H1 (cell line): Measurements from ENCODE around the gene MTCL3.

Experiments
- CTCF ChIA-PET: fragments of 300-600 bp; sonication (Branson Sonifier 250); formaldehyde crosslinking; loops from one replicate; lab custom pipeline; 2021; ENCODE audit not compliant: partially characterized antibody; lab: Charles Lee
- POLR2A ChIA-PET: fragments of 300-600 bp; sonication (Branson Sonifier 250); formaldehyde crosslinking; loops from one replicate; lab custom pipeline; 2021; ENCODE audit warnings: inconsistent platforms; ENCODE audit not compliant: partially characterized antibody; lab: Charles Lee
- DNase-seq, 2 experiments: peaks; one replicate each; pipeline versions ENCODE4 v3.0.0 to v3.0.0-alpha.2; 2010 to 2022; ENCODE audit warnings: low spot score in 2 of 2, low read depth in 1 of 2, mixed read lengths in 1 of 2
- FAIRE-seq: peaks from 2 replicates; lab custom pipeline; 2011; peaks lifted over from hg19 to GRCh38; lab: Jason Lieb, UNC
- H2AFZ ChIP-seq: 2 replicates; pipeline ENCODE4 v1.8.1; 2012; ENCODE audit warnings: low read length, inconsistent platforms
- H2AK5ac ChIP-seq: 2 replicates; pipeline ENCODE4 v1.6.1; 2013; ENCODE audit warnings: low read depth, low read length
- H2BK120ac ChIP-seq: replicated peaks from 2 replicates; pipeline ENCODE3; 2013; ENCODE audit warnings: low read depth, low read length, inconsistent platforms
- H2BK12ac ChIP-seq: 2 replicates; pipeline ENCODE4 v1.6.1; 2013; ENCODE audit warnings: low read depth, low read length
- H2BK15ac ChIP-seq: 2 replicates; pipeline ENCODE4 v1.6.1; 2013; ENCODE audit warnings: low read length
- H2BK20ac ChIP-seq: 2 replicates; pipeline ENCODE4 v1.6.1; 2013; ENCODE audit warnings: low read length
- H2BK5ac ChIP-seq: 2 replicates; pipeline ENCODE4 v1.6.1; 2013; ENCODE audit warnings: low read depth, low read length
- H3K14ac ChIP-seq: 2 replicates; pipeline ENCODE4 v1.6.1; 2013; ENCODE audit warnings: inconsistent platforms; ENCODE audit not compliant: insufficient read length
- H3K18ac ChIP-seq: 2 replicates; pipeline ENCODE4 v1.6.1; 2013; ENCODE audit warnings: low read length; ENCODE audit errors: extremely low read depth
- H3K23ac ChIP-seq: 2 replicates; pipeline ENCODE4 v1.6.1; 2013; ENCODE audit warnings: inconsistent platforms; ENCODE audit not compliant: insufficient read length
- H3K23me2 ChIP-seq: 2 replicates; pipeline ENCODE4 v1.6.1; 2013; ENCODE audit warnings: low read depth, low read length
- H3K27ac ChIP-seq: 2 replicates; pipeline ENCODE4 v1.6.1; 2011; ENCODE audit warnings: low read depth, low read length, inconsistent platforms
- H3K27me3 ChIP-seq, 4 experiments: replicated peaks in 1 of 4; 1 replicate in 1 of 4; 2 replicates in 3 of 4; pipeline versions ENCODE4 v1.6.1 to v1.8.1; 2011 to 2013; ENCODE audit warnings: low read length in 3 of 4, mild to moderate bottlenecking in 3 of 4, inconsistent platforms in 2 of 4, mixed read lengths in 2 of 4, moderate library complexity in 1 of 4; ENCODE audit not compliant: control insufficient read depth in 3 of 4, insufficient read depth in 3 of 4; ENCODE audit errors: extremely low read depth in 1 of 4
- H3K36me3 ChIP-seq, 4 experiments: 2 replicates each; pipeline versions ENCODE4 v1.6.1 to v1.8.1; 2011 to 2013; ENCODE audit warnings: mild to moderate bottlenecking in 4 of 4, low read length in 3 of 4, moderate library complexity in 2 of 4, control low read depth in 1 of 4, inconsistent platforms in 1 of 4; ENCODE audit not compliant: insufficient read depth in 4 of 4, control insufficient read depth in 2 of 4
- H3K4ac ChIP-seq: replicated peaks from 2 replicates; pipeline ENCODE3; 2013; ENCODE audit warnings: low read length, low read depth, mixed read lengths, inconsistent platforms; ENCODE audit not compliant: insufficient read length
- H3K4me1 ChIP-seq, 4 experiments: replicated peaks in 1 of 4; 1 replicate in 1 of 4; 2 replicates in 3 of 4; pipeline versions ENCODE4 v1.6.1 to v1.8.1; 2011 to 2013; ENCODE audit warnings: low read length in 3 of 4, inconsistent platforms in 2 of 4, mixed read lengths in 1 of 4; ENCODE audit not compliant: insufficient read depth in 4 of 4, control insufficient read depth in 3 of 4
- H3K4me2 ChIP-seq, 2 experiments: 2 replicates each; pipeline versions ENCODE4 v1.6.1 to v1.8.1; 2011 to 2013; ENCODE audit warnings: low read depth in 2 of 2, low read length in 2 of 2, control low read depth in 1 of 2, inconsistent platforms in 1 of 2, mild to moderate bottlenecking in 1 of 2; ENCODE audit not compliant: insufficient read depth in 1 of 2
- H3K4me3 ChIP-seq, 4 experiments: fragments of 200-600, 300-600 bp in 1 of 4; sonication (generic), shearing (Covaris generic), sonication (Bioruptor Twin) in 1 of 4; 2 replicates each; pipeline versions ENCODE4 v1.5.1 to v1.8.1; 2011 to 2016; ENCODE audit warnings: low read length in 4 of 4, low read depth in 3 of 4, control low read depth in 2 of 4, inconsistent platforms in 2 of 4, mild to moderate bottlenecking in 2 of 4, mixed read lengths in 1 of 4, moderate library complexity in 1 of 4; ENCODE audit not compliant: insufficient read depth in 2 of 4; ENCODE audit errors: extremely low read depth in 1 of 4
- H3K56ac ChIP-seq: replicated peaks from 2 replicates; pipeline ENCODE3; 2013; ENCODE audit warnings: low read depth, mild to moderate bottlenecking, mixed read lengths, low read length, inconsistent platforms; ENCODE audit not compliant: insufficient read length
- H3K79me1 ChIP-seq: 2 replicates; pipeline ENCODE4 v1.6.1; 2013; ENCODE audit warnings: low read depth, low read length, control low read depth
- H3K79me2 ChIP-seq, 2 experiments: 2 replicates each; pipeline versions ENCODE4 v1.6.1 to v1.8.1; 2012 to 2013; ENCODE audit warnings: low read length in 2 of 2, mild to moderate bottlenecking in 2 of 2, inconsistent platforms in 1 of 2; ENCODE audit not compliant: insufficient read depth in 2 of 2, control insufficient read depth in 1 of 2
- H3K9ac ChIP-seq, 4 experiments: replicated peaks in 1 of 4; 1 replicate in 1 of 4; 2 replicates in 3 of 4; pipeline versions ENCODE4 v1.6.1 to v1.8.1; 2011 to 2013; ENCODE audit warnings: low read depth in 3 of 4, low read length in 3 of 4, control low read depth in 2 of 4, mild to moderate bottlenecking in 2 of 4, moderate library complexity in 2 of 4, inconsistent platforms in 1 of 4; ENCODE audit errors: extremely low read depth in 1 of 4
- H3K9me3 ChIP-seq, 2 experiments: 2 replicates each; pipeline versions ENCODE4 v1.6.1 to v1.8.1; 2012 to 2013; ENCODE audit warnings: mild to moderate bottlenecking in 2 of 2, moderate library complexity in 2 of 2, control low read depth in 1 of 2, inconsistent platforms in 1 of 2, low read depth in 1 of 2, low read length in 1 of 2, mixed read lengths in 1 of 2; ENCODE audit not compliant: insufficient read depth in 2 of 2
- H4K20me1 ChIP-seq, 2 experiments: replicated peaks in 1 of 2; 2 replicates each; pipeline versions ENCODE3 to v1.8.1; 2011 to 2013; ENCODE audit warnings: inconsistent platforms in 2 of 2, low read length in 2 of 2, mild to moderate bottlenecking in 1 of 2; ENCODE audit not compliant: insufficient read depth in 2 of 2, control insufficient read depth in 1 of 2
- H4K5ac ChIP-seq: 2 replicates; pipeline ENCODE4 v1.6.1; 2013; ENCODE audit warnings: low read length, low read depth, mixed read lengths, inconsistent platforms; ENCODE audit not compliant: insufficient read length
- H4K8ac ChIP-seq: 2 replicates; pipeline ENCODE4 v1.8.0; 2013; ENCODE audit warnings: mild to moderate bottlenecking, moderate library complexity, low read length, inconsistent platforms; ENCODE audit not compliant: insufficient read depth; ENCODE audit errors: extremely low read depth
- H4K91ac ChIP-seq: replicated peaks from 2 replicates; pipeline ENCODE3; 2013; ENCODE audit warnings: low read length, mixed read lengths, inconsistent platforms; ENCODE audit not compliant: insufficient read length
- BCL11A ChIP-seq, 2 experiments: IDR thresholded peaks; one replicate each; pipeline ENCODE4 v1.6.1; 2011; ENCODE audit warnings: low read depth in 2 of 2, low read length in 2 of 2, mild to moderate bottlenecking in 2 of 2
- CBX8 ChIP-seq: fragments of 300-800, 300-1000 bp; sonication (generic); IDR thresholded peaks from 2 replicates; pipeline ENCODE4 v1.7.1; 2016; ENCODE audit warnings: low read depth, low read length, borderline replicate concordance
- CHD1 ChIP-seq: IDR thresholded peaks from 2 replicates; pipeline ENCODE4 v1.6.1; 2012; ENCODE audit warnings: low read depth, low read length, improper control_type of control experiment
- CTBP2 ChIP-seq: IDR thresholded peaks from 2 replicates; pipeline ENCODE4 v1.7.0; 2011; ENCODE audit warnings: borderline replicate concordance, mild to moderate bottlenecking, moderate library complexity, mixed read lengths, low read length; ENCODE audit not compliant: insufficient read depth, insufficient read length
- EGR1 ChIP-seq: IDR thresholded peaks from 2 replicates; pipeline ENCODE4 v1.6.1; 2011; ENCODE audit warnings: low read depth, low read length, borderline replicate concordance
- GTF2F1 ChIP-seq: IDR thresholded peaks from 2 replicates; pipeline ENCODE4 v1.6.1; 2012; ENCODE audit warnings: low read depth, low read length, improper control_type of control experiment, borderline replicate concordance
- KDM1A ChIP-seq: fragments of 200-600, 300-600 bp; sonication (generic); IDR thresholded peaks from 2 replicates; pipeline ENCODE4 v1.7.1; 2016; ENCODE audit warnings: mild to moderate bottlenecking, low read length, borderline replicate concordance
- RAD21 ChIP-seq, 2 experiments: IDR thresholded peaks in 1 of 2; conservative IDR thresholded peaks in 1 of 2; 2 replicates each; pipeline ENCODE4 v1.6.1; 2011; ENCODE audit warnings: low read depth in 2 of 2, low read length in 2 of 2, improper control_type of control experiment in 1 of 2, inconsistent platforms in 1 of 2, mild to moderate bottlenecking in 1 of 2, moderate library complexity in 1 of 2
- SIRT6 ChIP-seq: IDR thresholded peaks from one replicate; pipeline ENCODE4 v1.7.1; 2012; ENCODE audit warnings: low read length, inconsistent platforms
- TAF1 ChIP-seq: IDR thresholded peaks from 2 replicates; pipeline ENCODE4 v1.6.1; 2011; ENCODE audit warnings: mild to moderate bottlenecking, low read depth, low read length
- TAF7 ChIP-seq: optimal IDR thresholded peaks from 2 replicates; pipeline ENCODE3; 2011; ENCODE audit warnings: low read depth, mild to moderate bottlenecking, inconsistent platforms, low read length, moderate library complexity, borderline replicate concordance
- TCF12 ChIP-seq: IDR thresholded peaks from 2 replicates; pipeline ENCODE4 v1.6.1; 2011; ENCODE audit warnings: low read depth, mild to moderate bottlenecking, low read length
- WGBS, 2 experiments: shearing (Covaris generic) in 1 of 2; methylation state at CpG; one replicate each; pipeline versions ENCODE4 v1.1.6 to v1.1.7; 2013 to 2015; ENCODE audit warnings: low lambda C conversion rate in 2 of 2, mixed read lengths in 2 of 2, inconsistent platforms in 1 of 2, low coverage in 1 of 2, missing lambda C conversion rate in 1 of 2; ENCODE audit not compliant: insufficient replicate concordance in 2 of 2, insufficient coverage in 1 of 2, insufficient read length in 1 of 2; ENCODE audit errors: extremely low coverage in 1 of 2, missing lambda C conversion rate in 1 of 2; 5-methylcytosine and 5-hydroxymethylcytosine counted together

Gene MTCL3

DNA sequence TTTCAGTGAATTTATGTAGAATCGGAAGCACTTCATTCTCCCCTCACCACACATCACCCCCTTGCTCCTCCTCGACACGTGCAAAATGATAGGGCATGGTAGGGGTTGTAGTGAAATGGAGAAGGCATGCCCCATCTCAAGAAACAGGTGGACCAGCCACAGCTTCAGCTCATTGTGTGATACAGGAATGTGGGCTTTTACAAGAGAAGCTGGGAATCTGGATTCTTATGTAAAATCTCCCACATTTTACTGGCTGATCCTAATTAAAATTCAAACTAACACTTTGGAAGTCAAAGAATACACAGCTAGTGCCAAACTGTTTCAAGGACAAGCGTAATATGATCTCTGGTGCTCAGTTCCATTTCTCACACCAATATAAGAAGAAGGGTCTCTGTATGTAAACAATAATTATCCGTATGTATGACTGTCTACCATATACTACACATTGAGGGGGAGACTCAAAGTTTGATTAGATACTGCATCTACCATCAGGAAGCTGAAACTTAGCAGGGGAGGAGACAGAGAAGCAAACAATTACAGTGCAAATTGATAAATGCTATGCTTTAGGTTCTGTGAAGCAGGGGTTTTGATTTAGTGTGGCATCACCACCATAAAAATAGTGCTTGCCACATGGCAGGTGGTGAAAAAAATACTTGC lies 35.6 kb downstream of the MTCL3 start:
- peak overlapping the region; percentile 25 for H3K4ac ChIP-seq
- H2BK120ac ChIP-seq = peak overlapping the region; percentile 82
- H3K36me3 ChIP-seq = peaks cover 0 to 8% (median 6%) of the 10 kb centered on the region in 4 experiments; a peak in 5 of 8 replicates
- POLR2A ChIA-PET = interaction anchor here (1.1 to 3.9 kb wide), 8 partner anchors 9 to 109 kb away, joined by 3 to 34 read pairs (median 6); partner anchors contain the start of gene MTCL3
- peak overlapping the region; percentile 69 for H2AK5ac ChIP-seq
- H3K79me1 ChIP-seq = no peaks in the 10 kb centered on the region
- H3K79me2 ChIP-seq = no peaks in the 10 kb centered on the region
- no peak overlapping the region for H3K23ac ChIP-seq
- H4K8ac ChIP-seq = no peak overlapping the region
- H3K23me2 ChIP-seq = no peaks in the 10 kb centered on the region
- H3K9me3 ChIP-seq = no peaks in the 10 kb centered on the region
- CTCF ChIA-PET = interaction anchor here (0.9 to 4.1 kb wide), 6 partner anchors 9 to 55 kb away, joined by 3 to 31 read pairs (median 4); partner anchors contain the start of gene MTCL3
- H2BK5ac ChIP-seq = peak overlapping the region; percentile 96
- peak overlapping the region; percentile 62 to 80 for H3K4me2 ChIP-seq
- H2BK20ac ChIP-seq = peak overlapping the region; percentile 81
- no peaks in the 10 kb centered on the region for H4K20me1 ChIP-seq
- peak overlapping the region; percentile 13 for H3K56ac ChIP-seq
- peak overlapping the region; percentile 90 for H3K27ac ChIP-seq
- peak overlapping the region; percentile 93 for H4K5ac ChIP-seq
- peak overlapping the region in 2 of 4 experiments; percentile 45 to 58; a peak in 2 of 7 replicates for H3K9ac ChIP-seq
- no peak overlapping the region for H2BK15ac ChIP-seq
- H3K18ac ChIP-seq = peak overlapping the region; percentile 56
- peak overlapping the region; percentile 31 for H4K91ac ChIP-seq
- no peak overlapping the region for H3K14ac ChIP-seq
- H3K4me1 ChIP-seq = peaks cover 0 to 31% (median 16%) of the 10 kb centered on the region in 4 experiments
- peak; percentile 99 for FAIRE-seq
- 9% methylated on average over 5 of the region's 5 CpGs; no CpG with 5 or more reads in 1 of the 2 experiments for WGBS, 2 experiments
- no peak overlapping the region for H2AFZ ChIP-seq
- DNase-seq = peak; percentile 49 to 51
- peak overlapping the region in 2 of 4 experiments; percentile 5 to 44; a peak in 4 of 8 replicates for H3K4me3 ChIP-seq
- peak overlapping the region; percentile 88 for H2BK12ac ChIP-seq
- no peaks in the 10 kb centered on the region for H3K27me3 ChIP-seq
- TF ChIP-seq EGR1 (no peak), BCL11A (IDR thresholded peaks at IDR 0.05; ENCODE audit: low read depth in 2 of 2, low read length in 2 of 2) (peak; percentile 25 to 58), CBX8 (no peak), GTF2F1 (0 out of 2 replicates have a peak, but pooled peaks have one; percentile 25), TCF12 (peak; percentile 97), SIRT6 (no peak), TAF1 (peak; percentile 62), KDM1A (0 out of 2 replicates have a peak, but pooled peaks have one; percentile 27), TAF7 (no peak), CHD1 (no peak), CTBP2 (no peak), RAD21 (IDR thresholded peaks at IDR 0.05 in 1 of 2, conservative IDR thresholded peaks at IDR 0.05 in 1 of 2; ENCODE audit: low read depth in 2 of 2, low read length in 2 of 2) (no peak)
